ENCODE measurements around the gene SNTG2.

- TF ChIP-seq EZH2 (IDR thresholded peaks at IDR 0.05) (no peak), POLR2AphosphoS5 (IDR thresholded peaks at IDR 0.05; ENCODE audit: borderline replicate concordance, low read depth, low read length) (no peak), FOXP2 (optimal IDR thresholded peaks at IDR 0.05; ENCODE audit: control extremely low read depth, extremely low read length, insufficient read depth) (no peak)
Measured at GRCh38 chr2:1222056-1222455, 271.4 kb downstream of the SNTG2 start.
